OCI-LY7 (cell line): ENCODE measurements around the gene KLHL22.

Experiments used
- CTCF ChIP-seq: fragments of 200-600 bp; sonication (generic); conservative IDR thresholded peaks from 2 replicates; pipeline ENCODE4 v1.5.1; 2014; ENCODE audit warnings: mild to moderate bottlenecking, antibody characterized with exemption, low read length, moderate library complexity, mixed read lengths
- EZH2phosphoT487 ChIP-seq: fragments of 200-600 bp; sonication (generic); IDR thresholded peaks from 2 replicates; pipeline ENCODE4 v1.6.1; 2018; ENCODE audit warnings: low read depth, borderline replicate concordance, mild to moderate bottlenecking, mixed run types, antibody characterized with exemption, low read length, moderate library complexity, mixed read lengths

DNA sequence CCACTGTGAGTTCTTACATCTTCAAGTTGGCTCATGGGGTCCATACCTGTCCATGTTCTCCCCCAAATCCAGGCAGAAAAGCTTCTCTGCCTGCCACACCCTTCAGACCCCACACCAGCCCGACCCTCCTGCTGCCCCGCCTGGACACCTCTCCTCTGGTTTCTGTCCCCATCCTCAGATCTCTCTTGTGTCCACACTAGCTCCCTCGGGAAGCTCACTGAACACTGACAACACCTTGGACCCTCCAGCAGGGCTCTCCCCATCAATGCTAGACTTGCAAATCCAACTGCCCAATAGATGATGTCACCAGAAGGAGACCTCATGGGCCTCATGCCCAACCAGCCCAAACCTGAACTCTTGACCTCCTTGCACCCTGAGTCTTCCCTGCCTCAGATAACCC is 60.8 kb downstream of the KLHL22 start:
- TF ChIP-seq EZH2phosphoT487 (no peak), CTCF (no peak)
